DMS53 treated with DMSO at 0.1 percent for 48 hours (cell line): ENCODE results near the gene DEPDC4.
A peak's percentile ranks its signal among the peaks of the same experiment; 100 is the strongest.

Source experiments
- DNase-seq: peaks from one replicate; lab custom pipeline; 2025; ENCODE audit not compliant: unreplicated experiment; lab: John Stamatoyannopoulos, UW

The DEPDC4 gene

DNA sequence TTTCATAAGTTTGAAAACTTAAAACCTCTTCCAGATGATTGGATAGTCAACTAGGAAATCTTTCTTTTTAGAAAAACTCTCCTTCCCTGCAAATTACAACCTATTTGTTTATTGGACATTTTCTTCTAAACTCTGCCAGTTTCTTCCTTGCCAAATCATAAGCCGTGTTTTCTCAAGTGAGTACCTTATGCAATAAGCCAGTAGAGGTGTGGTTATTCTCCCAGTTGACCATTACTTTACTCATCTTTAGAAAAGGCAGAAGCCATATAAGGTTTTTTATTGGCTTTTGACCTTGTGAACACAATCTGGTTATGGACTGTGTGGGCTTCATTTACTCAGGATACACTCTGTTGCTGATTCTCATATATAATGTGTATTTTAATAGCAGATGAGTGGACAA, 51.7 kb downstream of the DEPDC4 start:
- no peak for DNase-seq

GRCh38 chr12:100214518-100214917, 52.4 kb downstream of the DEPDC4 start:
- no peak for DNase-seq

- no peak for DNase-seq
These were observed 53.6 kb downstream of the DEPDC4 start for GRCh38 chr12:100213016-100213891.

DNA sequence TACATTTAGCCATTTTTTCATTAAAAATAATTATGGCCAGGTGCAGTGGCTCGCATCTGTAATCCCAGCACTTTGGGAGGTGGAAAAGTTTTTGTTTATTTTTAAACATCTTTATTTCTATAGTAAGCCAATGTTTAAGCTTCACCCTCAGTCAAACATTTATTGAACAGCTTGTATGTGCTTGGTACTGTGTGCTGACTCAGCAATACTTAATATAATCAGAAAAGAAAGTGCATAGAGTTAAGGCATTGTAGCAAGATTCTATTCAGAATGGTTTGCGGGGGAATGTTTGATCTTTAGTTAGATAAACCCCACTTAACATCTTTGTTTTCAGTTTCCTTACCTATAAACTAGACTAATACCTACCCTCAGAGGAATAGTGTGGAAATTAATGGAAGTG, 55.2 kb downstream of the DEPDC4 start:
- DNase-seq: no peak

GRCh38 chr12:100208834-100209233, 58.0 kb downstream of the DEPDC4 start:
- DNase-seq: no peak

- no peak for DNase-seq
These were observed 59.6 kb downstream of the DEPDC4 start for GRCh38 chr12:100207311-100207710.

DNA sequence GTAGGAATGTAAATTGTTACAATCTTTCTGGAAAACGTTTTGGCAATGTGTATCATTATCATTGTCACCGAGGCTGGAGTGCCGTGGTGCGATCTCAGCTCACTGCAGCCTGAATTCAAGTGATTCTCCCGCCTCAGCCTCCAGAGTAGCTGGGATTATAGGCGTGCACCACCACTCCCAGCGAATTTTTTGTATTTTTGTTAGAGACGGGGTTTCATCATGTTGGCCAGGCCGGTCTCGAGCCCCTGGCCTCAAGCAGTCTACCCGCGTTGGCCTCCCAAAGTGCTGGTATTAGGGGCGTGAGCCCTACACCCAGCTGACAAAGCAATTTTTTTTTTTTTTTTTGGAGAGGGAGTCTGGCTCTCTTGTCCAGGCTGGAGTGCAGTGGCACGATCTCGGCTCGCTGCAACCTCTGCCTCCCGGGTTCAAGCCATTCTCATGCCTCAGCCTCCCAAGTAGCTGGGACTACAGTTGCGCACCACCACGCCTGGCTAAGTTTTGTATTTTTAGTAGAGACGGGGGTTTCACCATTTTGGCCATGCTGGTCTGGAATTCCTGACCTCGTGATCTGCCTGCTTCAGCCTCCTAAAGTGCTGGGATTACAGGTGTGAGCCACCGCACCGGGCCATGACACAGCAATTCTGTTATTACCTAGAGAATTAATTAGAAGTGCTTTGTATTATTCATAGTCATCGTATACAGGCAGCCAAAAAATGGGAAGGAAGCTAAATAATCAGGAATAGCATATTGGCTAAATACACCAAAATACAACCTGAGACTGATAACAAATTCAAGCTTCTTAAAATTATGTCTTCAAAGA, 65.1 kb downstream of the DEPDC4 start:
- DNase-seq: no peak

- DNase-seq: peak; percentile 90
These were observed 66.3 kb downstream of the DEPDC4 start, which contains the start of gene ACTR6 for GRCh38 chr12:100200463-100201181. ACTR6 (plus strand) TSS chr12:100200815; CDS start chr12:100200852, 37 bp downstream.

DNA sequence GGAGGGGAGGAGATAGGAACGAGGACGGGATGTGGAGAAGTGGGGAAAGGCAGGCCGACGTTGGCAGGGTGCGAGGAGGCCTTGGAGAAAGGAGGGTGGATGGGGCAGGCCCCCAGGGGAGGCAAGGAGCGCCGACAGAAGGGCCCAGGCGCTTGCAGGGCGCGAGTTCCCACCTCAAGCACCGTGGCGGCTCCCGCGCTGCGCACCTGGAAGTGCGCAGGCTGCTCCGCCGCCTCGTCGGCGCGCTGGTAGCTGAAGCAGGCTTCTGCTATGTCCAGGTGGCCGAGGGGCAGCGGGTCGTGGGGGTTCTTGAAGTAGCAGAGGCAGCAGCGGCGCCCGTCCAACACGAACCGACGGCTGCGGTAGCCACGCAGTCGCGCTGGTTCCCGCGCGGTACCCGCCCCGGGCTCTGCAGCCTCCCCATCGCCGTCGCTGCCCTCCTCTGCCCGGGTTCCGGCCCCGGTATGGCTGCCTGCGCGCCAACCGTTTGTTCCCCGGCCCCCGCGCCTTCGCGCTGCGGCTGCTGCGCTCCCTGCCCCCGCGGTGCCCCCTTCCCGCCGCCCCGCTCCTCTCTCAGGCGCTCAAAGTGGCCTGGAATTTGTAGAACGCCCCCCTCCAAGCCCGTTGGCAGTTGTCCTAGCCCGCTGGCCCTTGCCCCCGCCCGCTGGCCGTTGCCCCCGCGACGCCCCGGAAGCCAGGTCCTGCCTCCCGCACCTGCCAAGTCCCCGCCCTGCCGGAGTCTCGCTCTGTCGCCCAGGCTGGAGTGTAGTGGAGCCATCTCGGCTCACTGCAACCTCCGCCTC, 67.3 kb downstream of the DEPDC4 start:
- peak; percentile 70 for DNase-seq

GRCh38 chr12:100199023-100199346, 67.9 kb downstream of the DEPDC4 start:
- DNase-seq: no peak

- no peak for DNase-seq
These were observed 69.4 kb downstream of the DEPDC4 start for GRCh38 chr12:100197486-100197885.

DNA sequence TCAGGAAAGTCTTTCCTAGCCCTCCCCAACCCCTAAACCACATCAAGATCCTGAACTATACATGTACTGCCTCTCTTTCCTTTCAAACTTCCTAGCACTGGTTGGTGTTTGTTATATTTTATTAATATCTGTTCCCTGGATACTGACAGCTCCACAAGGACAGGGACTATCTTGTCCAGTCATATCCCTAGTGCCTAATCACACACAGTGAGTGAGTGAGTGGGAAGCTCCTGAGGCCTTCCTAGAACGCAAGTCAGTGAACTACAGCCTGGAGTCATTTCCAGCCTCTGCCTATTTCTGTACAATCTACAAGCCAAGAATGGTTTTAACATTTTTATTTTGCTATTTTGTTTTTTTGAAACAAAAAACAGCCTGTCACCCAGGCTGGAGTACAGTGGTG, 73.8 kb downstream of the DEPDC4 start:
- no peak for DNase-seq
